ENCODE data around the gene HAPLN2. TPM values are rescaled to one million over a fixed set of nuclear protein-coding genes. Genes with fewer than 3 reads are reported as not detected.

Gene HAPLN2
- total and polyA plus RNA-seq, 4 experiments from 2014 or later = not detected

GRCh38 chr1:156668801-156669637 is 49.8 kb downstream of the HAPLN2 start:
- CTCF ChIA-PET (ENCODE audit: partially characterized antibody) = interaction anchor here (1.2 kb wide), 1 partner anchor 45 kb away, joined by 3 read pairs; no protein-coding TSS in a partner anchor
- no peak overlapping the region for H3K27ac Mint-ChIP-seq

GRCh38 chr1:156669794-156670193 is 50.6 kb downstream of the HAPLN2 start:
- Histone ChIP-seq H3K36me3 (ENCODE audit: insufficient read depth, low read length) (no peaks in the 10 kb centered on the region), H3K27me3 (ENCODE audit: insufficient read depth, low read length) (no peaks in the 10 kb centered on the region), H3K4me3 (ENCODE audit: low read length in 2 of 2) (no peak overlapping the region), H3K27ac (ENCODE audit: low read depth, low read length) (no peak overlapping the region), H3K9me3 (ENCODE audit: control insufficient read depth in 1 of 2, low read length in 2 of 2) (no peaks in the 10 kb centered on the region), H3K4me1 (ENCODE audit: insufficient read depth, low read length) (peaks cover under 1% of the 10 kb centered on the region)
- peaks cover 0 to 4% (median 0%) of the 10 kb centered on the region in 4 donors for H3K4me1 Mint-ChIP-seq
- no peak for DNase-seq
- no peak overlapping the region for H3K4me3 Mint-ChIP-seq
- CTCF ChIA-PET (ENCODE audit: partially characterized antibody) = interaction anchor here (1.0 kb wide), 1 partner anchor 190 kb away, joined by 3 read pairs; the partner anchor contains the start of gene NTRK1
- no peak overlapping the region for H3K27ac Mint-ChIP-seq
- intact Hi-C loops (cut with micrococcal nuclease) = no loop called here
- POLR2A ChIA-PET (ENCODE audit: partially characterized antibody) = no interaction called here
- H3K9me3 Mint-ChIP-seq = peaks cover 0 to 2% (median 0%) of the 10 kb centered on the region in 8 donors
- no peaks in the 10 kb centered on the region for H3K36me3 Mint-ChIP-seq
- peaks cover 11 to 14% of the 10 kb centered on the region in 2 donors for H3K27me3 Mint-ChIP-seq

More at GRCh38 chr1:156668801-156669637, 49.8 kb downstream of the HAPLN2 start:
- intact Hi-C loops (cut with micrococcal nuclease) = no loop called here
- H3K27ac ChIP-seq (ENCODE audit: low read depth, low read length) = no peak overlapping the region
- POLR2A ChIA-PET (ENCODE audit: partially characterized antibody) = no interaction called here
- peaks cover 0 to 2% (median 0%) of the 10 kb centered on the region in 8 donors for H3K9me3 Mint-ChIP-seq
- peaks cover 8% of the 10 kb centered on the region in 2 donors for H3K27me3 Mint-ChIP-seq
- H3K4me1 ChIP-seq (ENCODE audit: insufficient read depth, low read length) = peaks cover 4% of the 10 kb centered on the region
- H3K9me3 ChIP-seq (ENCODE audit: control insufficient read depth in 1 of 2, low read length in 2 of 2) = no peaks in the 10 kb centered on the region
- no peaks in the 10 kb centered on the region for H3K36me3 Mint-ChIP-seq
- H3K27me3 ChIP-seq (ENCODE audit: insufficient read depth, low read length) = no peaks in the 10 kb centered on the region
- H3K4me1 Mint-ChIP-seq = peaks cover 0 to 4% (median 0%) of the 10 kb centered on the region in 4 donors
- no peak overlapping the region for H3K4me3 ChIP-seq (ENCODE audit: low read length in 2 of 2)
- DNase-seq = no peak
- H3K4me3 Mint-ChIP-seq = no peak overlapping the region
- H3K36me3 ChIP-seq (ENCODE audit: insufficient read depth, low read length) = no peaks in the 10 kb centered on the region

- intact Hi-C loops (cut with micrococcal nuclease) = no loop called here
- Mint-ChIP-seq H3K4me3 (no peak overlapping the region), H3K27me3 (peaks cover 13 to 18% of the 10 kb centered on the region in 2 donors), H3K36me3 (no peaks in the 10 kb centered on the region), H3K4me1 (peaks cover 0 to 4% (median 0%) of the 10 kb centered on the region in 4 donors), H3K27ac (no peak overlapping the region), H3K9me3 (peaks cover 0 to 2% (median 0%) of the 10 kb centered on the region in 8 donors)
- H3K4me3 ChIP-seq (ENCODE audit: low read length in 2 of 2) = no peak overlapping the region
- ChIA-PET POLR2A (ENCODE audit: partially characterized antibody) (interaction anchor here (0.6 kb wide), 1 partner anchor 9 kb away, joined by 3 read pairs; no protein-coding TSS in a partner anchor), CTCF (ENCODE audit: partially characterized antibody) (interaction anchor here (1.0 kb wide), 1 partner anchor 190 kb away, joined by 3 read pairs; the partner anchor contains the start of gene NTRK1)
- no peak overlapping the region for H3K27ac ChIP-seq (ENCODE audit: low read depth, low read length)
- no peaks in the 10 kb centered on the region for H3K27me3 ChIP-seq (ENCODE audit: insufficient read depth, low read length)
- no peaks in the 10 kb centered on the region for H3K9me3 ChIP-seq (ENCODE audit: control insufficient read depth in 1 of 2, low read length in 2 of 2)
- H3K36me3 ChIP-seq (ENCODE audit: insufficient read depth, low read length) = no peaks in the 10 kb centered on the region
- no peaks in the 10 kb centered on the region for H3K4me1 ChIP-seq (ENCODE audit: insufficient read depth, low read length)
- DNase-seq = no peak
Measured at GRCh38 chr1:156670359-156670758, 51.1 kb downstream of the HAPLN2 start.

GRCh38 chr1:156670791-156671190 is 51.6 kb downstream of the HAPLN2 start:
- CTCF ChIA-PET (ENCODE audit: partially characterized antibody) = interaction anchor here (1.0 kb wide), 1 partner anchor 189 kb away, joined by 3 read pairs; the partner anchor contains the start of gene NTRK1
- Histone ChIP-seq H3K4me3 (ENCODE audit: low read length in 2 of 2) (no peak overlapping the region), H3K27me3 (ENCODE audit: insufficient read depth, low read length) (peaks cover 2% of the 10 kb centered on the region), H3K27ac (ENCODE audit: low read depth, low read length) (no peak overlapping the region), H3K9me3 (ENCODE audit: control insufficient read depth in 1 of 2, low read length in 2 of 2) (no peaks in the 10 kb centered on the region), H3K4me1 (ENCODE audit: insufficient read depth, low read length) (no peaks in the 10 kb centered on the region), H3K36me3 (ENCODE audit: insufficient read depth, low read length) (no peaks in the 10 kb centered on the region)
- H3K4me1 Mint-ChIP-seq = peaks cover 0 to 4% (median 0%) of the 10 kb centered on the region in 4 donors
- H3K27ac Mint-ChIP-seq = no peak overlapping the region
- no peak overlapping the region for H3K4me3 Mint-ChIP-seq
- peaks cover 15 to 20% of the 10 kb centered on the region in 2 donors for H3K27me3 Mint-ChIP-seq
- intact Hi-C loops (cut with micrococcal nuclease) = no loop called here
- DNase-seq = no peak
- H3K9me3 Mint-ChIP-seq = peaks cover 0 to 2% (median 0%) of the 10 kb centered on the region in 8 donors
- H3K36me3 Mint-ChIP-seq = no peaks in the 10 kb centered on the region
- POLR2A ChIA-PET (ENCODE audit: partially characterized antibody) = interaction anchor here (0.6 kb wide), 1 partner anchor 9 kb away, joined by 3 read pairs; no protein-coding TSS in a partner anchor

- H3K4me3 ChIP-seq (ENCODE audit: low read length in 2 of 2) = no peak overlapping the region
- H3K27me3 ChIP-seq (ENCODE audit: insufficient read depth, low read length) = peaks cover 8% of the 10 kb centered on the region
- no peaks in the 10 kb centered on the region for H3K36me3 Mint-ChIP-seq
- H3K4me1 Mint-ChIP-seq = peaks cover 0 to 2% (median 0%) of the 10 kb centered on the region in 4 donors
- no peak overlapping the region for H3K4me3 Mint-ChIP-seq
- H3K27ac Mint-ChIP-seq = peak overlapping the region in 1 of 7 donors; percentile 26
- H3K4me1 ChIP-seq (ENCODE audit: insufficient read depth, low read length) = no peaks in the 10 kb centered on the region
- ChIA-PET CTCF (ENCODE audit: partially characterized antibody) (interaction anchor here (1.0 kb wide), 1 partner anchor 11 kb away, joined by 3 read pairs; no protein-coding TSS in a partner anchor), POLR2A (ENCODE audit: partially characterized antibody) (no interaction called here)
- H3K9me3 Mint-ChIP-seq = peaks cover 0 to 2% (median 0%) of the 10 kb centered on the region in 8 donors
- H3K27ac ChIP-seq (ENCODE audit: low read depth, low read length) = no peak overlapping the region
- H3K9me3 ChIP-seq (ENCODE audit: control insufficient read depth in 1 of 2, low read length in 2 of 2) = no peaks in the 10 kb centered on the region
- DNase-seq = no peak
- intact Hi-C loops (cut with micrococcal nuclease) = no loop called here
- no peaks in the 10 kb centered on the region for H3K36me3 ChIP-seq (ENCODE audit: insufficient read depth, low read length)
- H3K27me3 Mint-ChIP-seq = peaks cover 15 to 22% of the 10 kb centered on the region in 2 donors
Measured at GRCh38 chr1:156671804-156672203, 52.6 kb downstream of the HAPLN2 start.

GRCh38 chr1:156673387-156674121 is 54.3 kb downstream of the HAPLN2 start:
- intact Hi-C loops (cut with micrococcal nuclease) = no loop called here
- Mint-ChIP-seq H3K9me3 (peaks cover 0 to 2% (median 0%) of the 10 kb centered on the region in 8 donors), H3K27me3 (peaks cover 28 to 34% of the 10 kb centered on the region in 2 donors), H3K27ac (no peak overlapping the region), H3K4me3 (no peak overlapping the region), H3K36me3 (no peaks in the 10 kb centered on the region), H3K4me1 (peaks cover 1 to 14% (median 12%) of the 10 kb centered on the region in 4 donors)
- peaks cover 14% of the 10 kb centered on the region for H3K4me1 ChIP-seq (ENCODE audit: insufficient read depth, low read length)
- POLR2A ChIA-PET (ENCODE audit: partially characterized antibody) = no interaction called here
- CTCF ChIA-PET (ENCODE audit: partially characterized antibody) = interaction anchor here (1.3 to 1.4 kb wide), 2 partner anchors 14 to 16 kb away, joined by 3 to 4 read pairs; no protein-coding TSS in a partner anchor
- H3K27me3 ChIP-seq (ENCODE audit: insufficient read depth, low read length) = peaks cover 22% of the 10 kb centered on the region
- no peak for DNase-seq
- no peaks in the 10 kb centered on the region for H3K9me3 ChIP-seq (ENCODE audit: control insufficient read depth in 1 of 2, low read length in 2 of 2)
- no peak overlapping the region for H3K27ac ChIP-seq (ENCODE audit: low read depth, low read length)
- H3K4me3 ChIP-seq (ENCODE audit: low read length in 2 of 2) = no peak overlapping the region
- H3K36me3 ChIP-seq (ENCODE audit: insufficient read depth, low read length) = no peaks in the 10 kb centered on the region

Measured in CD4-positive, alpha-beta memory T cell (primary cell).